ENCODE data around the gene CSF1.

DNA sequence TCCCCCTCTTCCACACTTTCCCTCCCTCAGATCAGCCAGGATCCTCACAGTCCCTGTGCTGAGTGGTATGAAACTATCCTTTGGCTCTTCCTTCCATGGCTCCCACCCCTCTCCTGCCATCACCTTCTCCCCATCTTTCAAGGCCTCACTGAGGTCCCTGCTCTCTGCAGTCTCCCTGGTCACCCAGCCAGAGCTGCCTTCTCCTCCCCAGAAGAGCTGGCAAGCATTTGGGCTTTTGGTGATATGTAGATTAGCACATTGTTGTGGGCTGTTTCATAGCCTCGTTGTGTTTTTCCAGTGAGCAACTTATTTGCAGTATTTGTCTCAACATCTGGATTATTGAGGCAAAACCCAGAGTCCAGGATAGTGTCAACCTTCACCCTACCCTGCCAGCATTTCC, 2.2 kb downstream of the CSF1 start:
- TF ChIP-seq, protein P1, sequence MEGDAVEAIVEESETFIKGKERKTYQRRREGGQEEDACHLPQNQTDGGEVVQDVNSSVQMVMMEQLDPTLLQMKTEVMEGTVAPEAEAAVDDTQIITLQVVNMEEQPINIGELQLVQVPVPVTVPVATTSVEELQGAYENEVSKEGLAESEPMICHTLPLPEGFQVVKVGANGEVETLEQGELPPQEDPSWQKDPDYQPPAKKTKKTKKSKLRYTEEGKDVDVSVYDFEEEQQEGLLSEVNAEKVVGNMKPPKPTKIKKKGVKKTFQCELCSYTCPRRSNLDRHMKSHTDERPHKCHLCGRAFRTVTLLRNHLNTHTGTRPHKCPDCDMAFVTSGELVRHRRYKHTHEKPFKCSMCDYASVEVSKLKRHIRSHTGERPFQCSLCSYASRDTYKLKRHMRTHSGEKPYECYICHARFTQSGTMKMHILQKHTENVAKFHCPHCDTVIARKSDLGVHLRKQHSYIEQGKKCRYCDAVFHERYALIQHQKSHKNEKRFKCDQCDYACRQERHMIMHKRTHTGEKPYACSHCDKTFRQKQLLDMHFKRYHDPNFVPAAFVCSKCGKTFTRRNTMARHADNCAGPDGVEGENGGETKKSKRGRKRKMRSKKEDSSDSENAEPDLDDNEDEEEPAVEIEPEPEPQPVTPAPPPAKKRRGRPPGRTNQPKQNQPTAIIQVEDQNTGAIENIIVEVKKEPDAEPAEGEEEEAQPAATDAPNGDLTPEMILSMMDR (IDR thresholded peaks at IDR 0.05) = no peak
- TF ChIP-seq RCOR1 (IDR thresholded peaks at IDR 0.05; ENCODE audit: low read depth, low read length) = no peak
- TF ChIP-seq, protein P2, sequence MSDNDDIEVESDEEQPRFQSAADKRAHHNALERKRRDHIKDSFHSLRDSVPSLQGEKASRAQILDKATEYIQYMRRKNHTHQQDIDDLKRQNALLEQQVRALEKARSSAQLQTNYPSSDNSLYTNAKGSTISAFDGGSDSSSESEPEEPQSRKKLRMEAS (IDR thresholded peaks at IDR 0.05) = no peak
- no peak for TF ChIP-seq SREBF2 (IDR thresholded peaks at IDR 0.05)
- no peak for TF ChIP-seq RAD21 (conservative IDR thresholded peaks at IDR 0.05 in 1 of 2, IDR thresholded peaks at IDR 0.05 in 1 of 2)
- TF ChIP-seq TP53 (CRISPR knock-in tag; IDR thresholded peaks at IDR 0.05) = no peak
- TF ChIP-seq, protein P3, sequence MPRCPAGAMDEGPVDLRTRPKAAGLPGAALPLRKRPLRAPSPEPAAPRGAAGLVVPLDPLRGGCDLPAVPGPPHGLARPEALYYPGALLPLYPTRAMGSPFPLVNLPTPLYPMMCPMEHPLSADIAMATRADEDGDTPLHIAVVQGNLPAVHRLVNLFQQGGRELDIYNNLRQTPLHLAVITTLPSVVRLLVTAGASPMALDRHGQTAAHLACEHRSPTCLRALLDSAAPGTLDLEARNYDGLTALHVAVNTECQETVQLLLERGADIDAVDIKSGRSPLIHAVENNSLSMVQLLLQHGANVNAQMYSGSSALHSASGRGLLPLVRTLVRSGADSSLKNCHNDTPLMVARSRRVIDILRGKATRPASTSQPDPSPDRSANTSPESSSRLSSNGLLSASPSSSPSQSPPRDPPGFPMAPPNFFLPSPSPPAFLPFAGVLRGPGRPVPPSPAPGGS (IDR thresholded peaks at IDR 0.05) = no peak
- TF ChIP-seq MAZ (IDR thresholded peaks at IDR 0.05; ENCODE audit: borderline replicate concordance, low read depth, low read length) = no peak
- no peak for TF ChIP-seq POLR2A (IDR thresholded peaks at IDR 0.05; ENCODE audit: low read length)
- TF ChIP-seq, protein P4, sequence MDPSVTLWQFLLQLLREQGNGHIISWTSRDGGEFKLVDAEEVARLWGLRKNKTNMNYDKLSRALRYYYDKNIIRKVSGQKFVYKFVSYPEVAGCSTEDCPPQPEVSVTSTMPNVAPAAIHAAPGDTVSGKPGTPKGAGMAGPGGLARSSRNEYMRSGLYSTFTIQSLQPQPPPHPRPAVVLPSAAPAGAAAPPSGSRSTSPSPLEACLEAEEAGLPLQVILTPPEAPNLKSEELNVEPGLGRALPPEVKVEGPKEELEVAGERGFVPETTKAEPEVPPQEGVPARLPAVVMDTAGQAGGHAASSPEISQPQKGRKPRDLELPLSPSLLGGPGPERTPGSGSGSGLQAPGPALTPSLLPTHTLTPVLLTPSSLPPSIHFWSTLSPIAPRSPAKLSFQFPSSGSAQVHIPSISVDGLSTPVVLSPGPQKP (IDR thresholded peaks at IDR 0.05; ENCODE audit: low read depth, low read length) = no peak
- TF ChIP-seq SMC3 (IDR thresholded peaks at IDR 0.05) = no peak
- TF ChIP-seq MYC (IDR thresholded peaks at IDR 0.05; ENCODE audit: borderline replicate concordance, low read length) = no peak
- no peak for TF ChIP-seq BHLHE40 (IDR thresholded peaks at IDR 0.05; ENCODE audit: low read depth, low read length)
- TF ChIP-seq, protein P5, sequence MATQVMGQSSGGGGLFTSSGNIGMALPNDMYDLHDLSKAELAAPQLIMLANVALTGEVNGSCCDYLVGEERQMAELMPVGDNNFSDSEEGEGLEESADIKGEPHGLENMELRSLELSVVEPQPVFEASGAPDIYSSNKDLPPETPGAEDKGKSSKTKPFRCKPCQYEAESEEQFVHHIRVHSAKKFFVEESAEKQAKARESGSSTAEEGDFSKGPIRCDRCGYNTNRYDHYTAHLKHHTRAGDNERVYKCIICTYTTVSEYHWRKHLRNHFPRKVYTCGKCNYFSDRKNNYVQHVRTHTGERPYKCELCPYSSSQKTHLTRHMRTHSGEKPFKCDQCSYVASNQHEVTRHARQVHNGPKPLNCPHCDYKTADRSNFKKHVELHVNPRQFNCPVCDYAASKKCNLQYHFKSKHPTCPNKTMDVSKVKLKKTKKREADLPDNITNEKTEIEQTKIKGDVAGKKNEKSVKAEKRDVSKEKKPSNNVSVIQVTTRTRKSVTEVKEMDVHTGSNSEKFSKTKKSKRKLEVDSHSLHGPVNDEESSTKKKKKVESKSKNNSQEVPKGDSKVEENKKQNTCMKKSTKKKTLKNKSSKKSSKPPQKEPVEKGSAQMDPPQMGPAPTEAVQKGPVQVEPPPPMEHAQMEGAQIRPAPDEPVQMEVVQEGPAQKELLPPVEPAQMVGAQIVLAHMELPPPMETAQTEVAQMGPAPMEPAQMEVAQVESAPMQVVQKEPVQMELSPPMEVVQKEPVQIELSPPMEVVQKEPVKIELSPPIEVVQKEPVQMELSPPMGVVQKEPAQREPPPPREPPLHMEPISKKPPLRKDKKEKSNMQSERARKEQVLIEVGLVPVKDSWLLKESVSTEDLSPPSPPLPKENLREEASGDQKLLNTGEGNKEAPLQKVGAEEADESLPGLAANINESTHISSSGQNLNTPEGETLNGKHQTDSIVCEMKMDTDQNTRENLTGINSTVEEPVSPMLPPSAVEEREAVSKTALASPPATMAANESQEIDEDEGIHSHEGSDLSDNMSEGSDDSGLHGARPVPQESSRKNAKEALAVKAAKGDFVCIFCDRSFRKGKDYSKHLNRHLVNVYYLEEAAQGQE (IDR thresholded peaks at IDR 0.05) = no peak

All from A549 (cell line).